Bronchial epithelial cell (primary cell): ENCODE measurements around the gene ASPN. TPM values are rescaled to one million over a fixed set of nuclear protein-coding genes. Genes with fewer than 3 reads are reported as not detected.

Experiments
- DNase-seq: peaks from one replicate; pipeline ENCODE4 v3.0.0-alpha.2; 2010; ENCODE audit warnings: low read depth
- FAIRE-seq: peaks from 2 replicates; lab custom pipeline; 2011; peaks lifted over from hg19 to GRCh38; lab: Jason Lieb, UNC
- H3K27me3 ChIP-seq: 2 replicates; pipeline ENCODE4 v1.5.1; 2011; ENCODE audit warnings: low read length; ENCODE audit not compliant: control insufficient read depth, insufficient read depth
- H3K36me3 ChIP-seq: 2 replicates; pipeline ENCODE4 v1.5.1; 2011; ENCODE audit warnings: low read length; ENCODE audit not compliant: control insufficient read depth, insufficient read depth
- H3K4me3 ChIP-seq: 2 replicates; pipeline ENCODE4 v1.5.1; 2011; ENCODE audit warnings: mild to moderate bottlenecking, low read depth, low read length, control low read depth
- CTCF ChIP-seq: IDR thresholded peaks from 2 replicates; pipeline ENCODE4 v1.5.1; 2011; ENCODE audit warnings: mild to moderate bottlenecking, moderate library complexity, low read length, control low read depth, inconsistent platforms; ENCODE audit not compliant: insufficient read depth, severe bottlenecking
- total RNA-seq: library from RNA; depleted of rRNA; stranded (reverse); fragments of >200 nt; gene quantifications from 2 replicates; pipeline ENCODE4 v1.2.1, GENCODE V29; 2014

ASPN gene
- total RNA-seq, 1 donor from 2014 or later, result not detected

GRCh38 chr9:92517046-92517445, 34.7 kb upstream of the ASPN start:
- Histone ChIP-seq H3K36me3 (no peaks in the 10 kb centered on the region), H3K4me3 (no peak overlapping the region), H3K27me3 (no peaks in the 10 kb centered on the region)
- TF ChIP-seq CTCF, result no peak
- DNase-seq, result no peak
- no peak for FAIRE-seq

- no peak for TF ChIP-seq CTCF
- DNase-seq (no peak), FAIRE-seq (no peak)
- Histone ChIP-seq H3K4me3 (no peak overlapping the region), H3K36me3 (no peaks in the 10 kb centered on the region), H3K27me3 (no peaks in the 10 kb centered on the region)
Observed at GRCh38 chr9:92516521-92516920, 34.2 kb upstream of the ASPN start.

- FAIRE-seq (no peak), DNase-seq (no peak)
- no peaks in the 10 kb centered on the region for H3K27me3 ChIP-seq
- no peaks in the 10 kb centered on the region for H3K36me3 ChIP-seq
- H3K4me3 ChIP-seq, result no peak overlapping the region
- TF ChIP-seq CTCF, result no peak
Observed at GRCh38 chr9:92514635-92515034, 32.3 kb upstream of the ASPN start.

GRCh38 chr9:92513349-92513748, 31.0 kb upstream of the ASPN start:
- H3K27me3 ChIP-seq, result no peaks in the 10 kb centered on the region
- no peak for FAIRE-seq
- TF ChIP-seq CTCF, result no peak

GRCh38 chr9:92512622-92513021, 30.3 kb upstream of the ASPN start:
- no peak for TF ChIP-seq CTCF

More at GRCh38 chr9:92513349-92513748, 31.0 kb upstream of the ASPN start:
- no peak overlapping the region for H3K4me3 ChIP-seq
- DNase-seq, result no peak
- no peaks in the 10 kb centered on the region for H3K36me3 ChIP-seq

GRCh38 chr9:92510747-92511146, 28.4 kb upstream of the ASPN start:
- TF ChIP-seq CTCF, result no peak
- Histone ChIP-seq H3K36me3 (no peaks in the 10 kb centered on the region), H3K4me3 (no peak overlapping the region), H3K27me3 (no peaks in the 10 kb centered on the region)
- DNase-seq, result no peak
- no peak for FAIRE-seq

More at GRCh38 chr9:92512622-92513021, 30.3 kb upstream of the ASPN start:
- H3K27me3 ChIP-seq, result no peaks in the 10 kb centered on the region
- no peak for FAIRE-seq
- H3K36me3 ChIP-seq, result no peaks in the 10 kb centered on the region
- no peak for DNase-seq
- H3K4me3 ChIP-seq, result no peak overlapping the region
